HG02973 (cell line): Measurements from ENCODE around the gene UBE2L3.
"Not testable (repeated sequence)": the region's sequence is repeated elsewhere in the genome, so short reads cannot be mapped to it uniquely, and the experiment has no call there.

Experiments used
- ATAC-seq: cut with Tn5 transposase; IDR thresholded peaks from one replicate; pipeline ENCODE4 v1.9.1; 2021; ENCODE audit warnings: moderate library complexity; ENCODE audit not compliant: unreplicated experiment

UBE2L3 gene

GRCh38 chr22:21626073-21626734 is 58.7 kb downstream of the UBE2L3 start:
- no peak for ATAC-seq

GRCh38 chr22:21626735-21627469 is 59.4 kb downstream of the UBE2L3 start:
- ATAC-seq = no peak

GRCh38 chr22:21628386-21629254 is 61.1 kb downstream of the UBE2L3 start:
- ATAC-seq = peak; percentile 21

GRCh38 chr22:21629255-21630149 is 62.0 kb downstream of the UBE2L3 start, which contains the start of gene YDJC:
YDJC (minus strand) TSS chr22:21630022; CDS start chr22:21630014, 8 bp downstream.
- peak; percentile 67 for ATAC-seq

GRCh38 chr22:21631025-21631424 is 63.5 kb downstream of the UBE2L3 start:
- no peak for ATAC-seq

- ATAC-seq = no peak
These were observed 64.9 kb downstream of the UBE2L3 start, which contains the start of gene CCDC116 for GRCh38 chr22:21632237-21632895. CCDC116 (plus strand) TSS chr22:21632760; CDS start chr22:21633182, 422 bp downstream.

- no peak for ATAC-seq
These were observed 65.4 kb downstream of the UBE2L3 start for GRCh38 chr22:21632931-21633330.

GRCh38 chr22:21633481-21633880 is 66.0 kb downstream of the UBE2L3 start:
- ATAC-seq = no peak

GRCh38 chr22:21634081-21634480 is 66.6 kb downstream of the UBE2L3 start:
- ATAC-seq = no peak

- ATAC-seq = no peak
These were observed 67.3 kb downstream of the UBE2L3 start for GRCh38 chr22:21634844-21635243.

GRCh38 chr22:21635771-21636510 is 68.4 kb downstream of the UBE2L3 start:
- no peak for ATAC-seq

GRCh38 chr22:21636629-21637218 is 69.2 kb downstream of the UBE2L3 start:
- ATAC-seq = no peak

- ATAC-seq = not testable (repeated sequence)
These were observed 69.9 kb downstream of the UBE2L3 start for GRCh38 chr22:21637450-21637849.

GRCh38 chr22:21639359-21639758 is 71.8 kb downstream of the UBE2L3 start:
- no peak for ATAC-seq

GRCh38 chr22:21640810-21641209 is 73.3 kb downstream of the UBE2L3 start:
- no peak for ATAC-seq

- no peak for ATAC-seq
These were observed 73.9 kb downstream of the UBE2L3 start for GRCh38 chr22:21641417-21641788.

- peak; percentile 87 for ATAC-seq
These were observed 74.5 kb downstream of the UBE2L3 start, which contains the start of gene SDF2L1 for GRCh38 chr22:21641789-21642583. SDF2L1 (plus strand) TSS chr22:21642302; CDS start chr22:21642337, 35 bp downstream.
